H1 (cell line): ENCODE measurements around the gene EGR4. TPM values are rescaled to one million over a fixed set of nuclear protein-coding genes. Genes with fewer than 3 reads are reported as not detected.

Source experiments
- CTCF ChIA-PET: fragments of 300-600 bp; sonication (Branson Sonifier 250); formaldehyde crosslinking; loops from one replicate; lab custom pipeline; 2021; ENCODE audit not compliant: partially characterized antibody; lab: Charles Lee
- POLR2A ChIA-PET: fragments of 300-600 bp; sonication (Branson Sonifier 250); formaldehyde crosslinking; loops from one replicate; lab custom pipeline; 2021; ENCODE audit warnings: inconsistent platforms; ENCODE audit not compliant: partially characterized antibody; lab: Charles Lee
- DNase-seq, 2 experiments: peaks; one replicate each; pipeline versions ENCODE4 v3.0.0 to v3.0.0-alpha.2; 2010 to 2022; ENCODE audit warnings: low spot score in 2 of 2, low read depth in 1 of 2, mixed read lengths in 1 of 2
- FAIRE-seq: peaks from 2 replicates; lab custom pipeline; 2011; peaks lifted over from hg19 to GRCh38; lab: Jason Lieb, UNC
- H2AFZ ChIP-seq: 2 replicates; pipeline ENCODE4 v1.8.1; 2012; ENCODE audit warnings: low read length, inconsistent platforms
- H2AK5ac ChIP-seq: 2 replicates; pipeline ENCODE4 v1.6.1; 2013; ENCODE audit warnings: low read depth, low read length
- H2BK120ac ChIP-seq: replicated peaks from 2 replicates; pipeline ENCODE3; 2013; ENCODE audit warnings: low read depth, low read length, inconsistent platforms
- H2BK12ac ChIP-seq: 2 replicates; pipeline ENCODE4 v1.6.1; 2013; ENCODE audit warnings: low read depth, low read length
- H2BK15ac ChIP-seq: 2 replicates; pipeline ENCODE4 v1.6.1; 2013; ENCODE audit warnings: low read length
- H2BK20ac ChIP-seq: 2 replicates; pipeline ENCODE4 v1.6.1; 2013; ENCODE audit warnings: low read length
- H2BK5ac ChIP-seq: 2 replicates; pipeline ENCODE4 v1.6.1; 2013; ENCODE audit warnings: low read depth, low read length
- H3K14ac ChIP-seq: 2 replicates; pipeline ENCODE4 v1.6.1; 2013; ENCODE audit warnings: inconsistent platforms; ENCODE audit not compliant: insufficient read length
- H3K18ac ChIP-seq: 2 replicates; pipeline ENCODE4 v1.6.1; 2013; ENCODE audit warnings: low read length; ENCODE audit errors: extremely low read depth
- H3K23ac ChIP-seq: 2 replicates; pipeline ENCODE4 v1.6.1; 2013; ENCODE audit warnings: inconsistent platforms; ENCODE audit not compliant: insufficient read length
- H3K23me2 ChIP-seq: 2 replicates; pipeline ENCODE4 v1.6.1; 2013; ENCODE audit warnings: low read depth, low read length
- H3K27ac ChIP-seq: 2 replicates; pipeline ENCODE4 v1.6.1; 2011; ENCODE audit warnings: low read depth, low read length, inconsistent platforms
- H3K27me3 ChIP-seq, 4 experiments: replicated peaks in 1 of 4; 1 replicate in 1 of 4; 2 replicates in 3 of 4; pipeline versions ENCODE4 v1.6.1 to v1.8.1; 2011 to 2013; ENCODE audit warnings: low read length in 3 of 4, mild to moderate bottlenecking in 3 of 4, inconsistent platforms in 2 of 4, mixed read lengths in 2 of 4, moderate library complexity in 1 of 4; ENCODE audit not compliant: control insufficient read depth in 3 of 4, insufficient read depth in 3 of 4; ENCODE audit errors: extremely low read depth in 1 of 4
- H3K36me3 ChIP-seq, 4 experiments: 2 replicates each; pipeline versions ENCODE4 v1.6.1 to v1.8.1; 2011 to 2013; ENCODE audit warnings: mild to moderate bottlenecking in 4 of 4, low read length in 3 of 4, moderate library complexity in 2 of 4, control low read depth in 1 of 4, inconsistent platforms in 1 of 4; ENCODE audit not compliant: insufficient read depth in 4 of 4, control insufficient read depth in 2 of 4
- H3K4ac ChIP-seq: replicated peaks from 2 replicates; pipeline ENCODE3; 2013; ENCODE audit warnings: low read length, low read depth, mixed read lengths, inconsistent platforms; ENCODE audit not compliant: insufficient read length
- H3K4me1 ChIP-seq, 4 experiments: replicated peaks in 1 of 4; 1 replicate in 1 of 4; 2 replicates in 3 of 4; pipeline versions ENCODE4 v1.6.1 to v1.8.1; 2011 to 2013; ENCODE audit warnings: low read length in 3 of 4, inconsistent platforms in 2 of 4, mixed read lengths in 1 of 4; ENCODE audit not compliant: insufficient read depth in 4 of 4, control insufficient read depth in 3 of 4
- H3K4me2 ChIP-seq, 2 experiments: 2 replicates each; pipeline versions ENCODE4 v1.6.1 to v1.8.1; 2011 to 2013; ENCODE audit warnings: low read depth in 2 of 2, low read length in 2 of 2, control low read depth in 1 of 2, inconsistent platforms in 1 of 2, mild to moderate bottlenecking in 1 of 2; ENCODE audit not compliant: insufficient read depth in 1 of 2
- H3K4me3 ChIP-seq, 4 experiments: fragments of 200-600, 300-600 bp in 1 of 4; sonication (generic), shearing (Covaris generic), sonication (Bioruptor Twin) in 1 of 4; 2 replicates each; pipeline versions ENCODE4 v1.5.1 to v1.8.1; 2011 to 2016; ENCODE audit warnings: low read length in 4 of 4, low read depth in 3 of 4, control low read depth in 2 of 4, inconsistent platforms in 2 of 4, mild to moderate bottlenecking in 2 of 4, mixed read lengths in 1 of 4, moderate library complexity in 1 of 4; ENCODE audit not compliant: insufficient read depth in 2 of 4; ENCODE audit errors: extremely low read depth in 1 of 4
- H3K56ac ChIP-seq: replicated peaks from 2 replicates; pipeline ENCODE3; 2013; ENCODE audit warnings: low read depth, mild to moderate bottlenecking, mixed read lengths, low read length, inconsistent platforms; ENCODE audit not compliant: insufficient read length
- H3K79me1 ChIP-seq: 2 replicates; pipeline ENCODE4 v1.6.1; 2013; ENCODE audit warnings: low read depth, low read length, control low read depth
- H3K79me2 ChIP-seq, 2 experiments: 2 replicates each; pipeline versions ENCODE4 v1.6.1 to v1.8.1; 2012 to 2013; ENCODE audit warnings: low read length in 2 of 2, mild to moderate bottlenecking in 2 of 2, inconsistent platforms in 1 of 2; ENCODE audit not compliant: insufficient read depth in 2 of 2, control insufficient read depth in 1 of 2
- H3K9ac ChIP-seq, 4 experiments: replicated peaks in 1 of 4; 1 replicate in 1 of 4; 2 replicates in 3 of 4; pipeline versions ENCODE4 v1.6.1 to v1.8.1; 2011 to 2013; ENCODE audit warnings: low read depth in 3 of 4, low read length in 3 of 4, control low read depth in 2 of 4, mild to moderate bottlenecking in 2 of 4, moderate library complexity in 2 of 4, inconsistent platforms in 1 of 4; ENCODE audit errors: extremely low read depth in 1 of 4
- H3K9me3 ChIP-seq, 2 experiments: 2 replicates each; pipeline versions ENCODE4 v1.6.1 to v1.8.1; 2012 to 2013; ENCODE audit warnings: mild to moderate bottlenecking in 2 of 2, moderate library complexity in 2 of 2, control low read depth in 1 of 2, inconsistent platforms in 1 of 2, low read depth in 1 of 2, low read length in 1 of 2, mixed read lengths in 1 of 2; ENCODE audit not compliant: insufficient read depth in 2 of 2
- H4K20me1 ChIP-seq, 2 experiments: replicated peaks in 1 of 2; 2 replicates each; pipeline versions ENCODE3 to v1.8.1; 2011 to 2013; ENCODE audit warnings: inconsistent platforms in 2 of 2, low read length in 2 of 2, mild to moderate bottlenecking in 1 of 2; ENCODE audit not compliant: insufficient read depth in 2 of 2, control insufficient read depth in 1 of 2
- H4K5ac ChIP-seq: 2 replicates; pipeline ENCODE4 v1.6.1; 2013; ENCODE audit warnings: low read length, low read depth, mixed read lengths, inconsistent platforms; ENCODE audit not compliant: insufficient read length
- H4K8ac ChIP-seq: 2 replicates; pipeline ENCODE4 v1.8.0; 2013; ENCODE audit warnings: mild to moderate bottlenecking, moderate library complexity, low read length, inconsistent platforms; ENCODE audit not compliant: insufficient read depth; ENCODE audit errors: extremely low read depth
- H4K91ac ChIP-seq: replicated peaks from 2 replicates; pipeline ENCODE3; 2013; ENCODE audit warnings: low read length, mixed read lengths, inconsistent platforms; ENCODE audit not compliant: insufficient read length
- RAD21 ChIP-seq, 2 experiments: IDR thresholded peaks in 1 of 2; conservative IDR thresholded peaks in 1 of 2; 2 replicates each; pipeline ENCODE4 v1.6.1; 2011; ENCODE audit warnings: low read depth in 2 of 2, low read length in 2 of 2, improper control_type of control experiment in 1 of 2, inconsistent platforms in 1 of 2, mild to moderate bottlenecking in 1 of 2, moderate library complexity in 1 of 2
- TCF12 ChIP-seq: IDR thresholded peaks from 2 replicates; pipeline ENCODE4 v1.6.1; 2011; ENCODE audit warnings: low read depth, mild to moderate bottlenecking, low read length
- USF2 ChIP-seq: IDR thresholded peaks from 2 replicates; pipeline ENCODE4 v1.6.1; 2011; ENCODE audit warnings: low read length, improper control_type of control experiment
- YY1 ChIP-seq: IDR thresholded peaks from 2 replicates; pipeline ENCODE4 v1.6.1; 2011; ENCODE audit warnings: low read depth, mild to moderate bottlenecking, low read length
- WGBS, 2 experiments: shearing (Covaris generic) in 1 of 2; methylation state at CpG; one replicate each; pipeline versions ENCODE4 v1.1.6 to v1.1.7; 2013 to 2015; ENCODE audit warnings: low lambda C conversion rate in 2 of 2, mixed read lengths in 2 of 2, inconsistent platforms in 1 of 2, low coverage in 1 of 2, missing lambda C conversion rate in 1 of 2; ENCODE audit not compliant: insufficient replicate concordance in 2 of 2, insufficient coverage in 1 of 2, insufficient read length in 1 of 2; ENCODE audit errors: extremely low coverage in 1 of 2, missing lambda C conversion rate in 1 of 2; 5-methylcytosine and 5-hydroxymethylcytosine counted together
- polyA plus RNA-seq, 7 experiments: library from polyadenylated mRNA; depleted of rRNA in 3 of 7; stranded (reverse) in 5 of 7; unstranded in 2 of 7; fragments of >200 nt in 5 of 7; fragments of 200-250 nt in 2 of 7; gene quantifications; 1 replicate in 5 of 7; 2 replicates in 1 of 7; 4 replicates in 1 of 7; pipeline versions ENCODE4 v1.2.1 to v1.2.3, GENCODE V29; 2011 to 2013; ENCODE audit warnings: missing spikeins in 2 of 7, mixed read lengths in 2 of 7
- total RNA-seq: library from RNA; stranded (reverse); fragmentation: NEBNext Ultra II Directional; extraction: Animal tissue kit (Norgen Biotek cat#: 25700); gene quantifications from 2 replicates; pipeline ENCODE4 v1.2.1, GENCODE V29; 2021

Gene EGR4
- total and polyA plus RNA-seq, 2 of the 8 experiments (the other 6 are each of a cell fraction or from before 2014, with no cell fraction given) = 0.20 TPM; not detected in 1

GRCh38 chr2:73300926-73301325, 7.6 kb upstream of the EGR4 start:
- H3K18ac ChIP-seq = no peak overlapping the region
- WGBS, 2 experiments = 80% methylated on average over 3 of the region's 3 CpGs; no CpG with 5 or more reads in 1 of the 2 experiments
- no peak overlapping the region for H2BK12ac ChIP-seq
- H3K4me1 ChIP-seq = no peaks in the 10 kb centered on the region
- no peak overlapping the region for H4K5ac ChIP-seq
- H3K4me2 ChIP-seq = no peak overlapping the region
- H3K4me3 ChIP-seq = no peak overlapping the region
- no peak overlapping the region for H3K23ac ChIP-seq
- FAIRE-seq (no peak), DNase-seq (no peak)
- no peak overlapping the region for H3K27ac ChIP-seq
- no peak overlapping the region for H4K91ac ChIP-seq
- no peaks in the 10 kb centered on the region for H4K20me1 ChIP-seq
- H3K9me3 ChIP-seq = no peaks in the 10 kb centered on the region
- H3K36me3 ChIP-seq = no peaks in the 10 kb centered on the region
- H3K56ac ChIP-seq = no peak overlapping the region
- ChIA-PET POLR2A (no interaction called here), CTCF (no interaction called here)
- H4K8ac ChIP-seq = no peak overlapping the region
- H2BK20ac ChIP-seq = no peak overlapping the region
- no peaks in the 10 kb centered on the region for H3K79me1 ChIP-seq
- no peak overlapping the region for H2BK120ac ChIP-seq
- no peak overlapping the region for H3K9ac ChIP-seq
- no peak overlapping the region for H2BK5ac ChIP-seq
- H2AFZ ChIP-seq = no peak overlapping the region
- no peak overlapping the region for H2AK5ac ChIP-seq
- no peak overlapping the region for H2BK15ac ChIP-seq
- H3K4ac ChIP-seq = no peak overlapping the region
- H3K79me2 ChIP-seq = no peaks in the 10 kb centered on the region
- H3K14ac ChIP-seq = no peak overlapping the region
- no peaks in the 10 kb centered on the region for H3K23me2 ChIP-seq
- peaks cover 0 to 7% (median 4%) of the 10 kb centered on the region in 4 experiments; a peak in 5 of 7 replicates for H3K27me3 ChIP-seq
- TF ChIP-seq YY1 = no peak
- no peak for TF ChIP-seq USF2
- no peak for TF ChIP-seq RAD21 (IDR thresholded peaks at IDR 0.05 in 1 of 2, conservative IDR thresholded peaks at IDR 0.05 in 1 of 2; ENCODE audit: low read depth in 2 of 2, low read length in 2 of 2)
- no peak for TF ChIP-seq TCF12
